Body of pancreas (tissue), 4 donors: Measurements from ENCODE around the gene SYNGR3. TPM values are rescaled to one million over a fixed set of nuclear protein-coding genes. Genes with fewer than 3 reads are reported as not detected.
A peak's percentile ranks its signal among the peaks of the same experiment; 100 is the strongest.

Experiments
- ATAC-seq: fragments of 150-250 bp; one replicate; pipeline ENCODE4 v1.9.1; 2016
- DNase-seq, 4 donors: peaks; one replicate each; pipeline ENCODE4 v3.0.0-alpha.2; 2019
- H3K27ac ChIP-seq, 4 donors: fragments of 200-600 bp; sonication (generic); 1 replicate in 3 of 4; 2 replicates in 1 of 4; pipeline versions ENCODE4 v1.5.1 to v1.6.1; 2016 to 2019; ENCODE audit warnings: mild to moderate bottlenecking in 1 of 4, mixed read lengths in 1 of 4, moderate library complexity in 1 of 4
- H3K27me3 ChIP-seq, 2 donors: fragments of 200-600 bp; sonication (generic); one replicate each; pipeline ENCODE4 v1.6.0; 2016; ENCODE audit warnings: mild to moderate bottlenecking in 1 of 2
- H3K36me3 ChIP-seq, 2 donors: fragments of 200-600 bp; sonication (generic); replicated peaks in 1 of 2; 2 replicates each; pipeline ENCODE4 v1.5.1; 2016; ENCODE audit warnings: low read depth in 2 of 2; ENCODE audit not compliant: insufficient read depth in 1 of 2
- H3K4me1 ChIP-seq: fragments of 200-600 bp; sonication (generic); one replicate; pipeline ENCODE4 v1.6.0; 2016
- H3K4me3 ChIP-seq, 2 donors: fragments of 200-600 bp; sonication (generic); 1 replicate in 1 of 2; 2 replicates in 1 of 2; pipeline ENCODE4 v1.5.1; 2016 to 2019
- H3K9me3 ChIP-seq, 3 donors: fragments of 200-600 bp; sonication (generic); 1 replicate in 2 of 3; 2 replicates in 1 of 3; pipeline ENCODE4 v1.5.1; 2016
- CTCF ChIP-seq, 7 experiments: fragments of 450-650 bp in 4 of 7; fragments of 200-600 bp in 3 of 7; sonication (generic) in 3 of 7; IDR thresholded peaks; one replicate each; pipeline ENCODE4 v1.5.1; 2016 to 2019; ENCODE audit warnings: antibody characterized with exemption in 7 of 7
- POLR2A ChIP-seq, 3 donors: fragments of 450-650 bp; IDR thresholded peaks; one replicate each; pipeline ENCODE4 v1.6.1; 2016; ENCODE audit warnings: antibody characterized with exemption in 3 of 3, mild to moderate bottlenecking in 2 of 3
- WGBS, 2 donors: methylation state at CpG; one replicate each; pipeline ENCODE4 v1.1.5; 2017; 5-methylcytosine and 5-hydroxymethylcytosine counted together
- intact Hi-C: fragments of 100-400 bp; cut with DNase I; formaldehyde crosslinking; loops from one replicate; pipeline ENCODE4 v1.15.1; 2023
- total RNA-seq, 2 donors: library from RNA; depleted of rRNA; stranded (reverse); fragments of >200 nt; gene quantifications; one replicate each; pipeline ENCODE4 v1.1.0, GENCODE V29; 2016

The SYNGR3 gene
- total RNA-seq, 2 donors from 2014 or later: 0.33 to 1.6 TPM

DNA sequence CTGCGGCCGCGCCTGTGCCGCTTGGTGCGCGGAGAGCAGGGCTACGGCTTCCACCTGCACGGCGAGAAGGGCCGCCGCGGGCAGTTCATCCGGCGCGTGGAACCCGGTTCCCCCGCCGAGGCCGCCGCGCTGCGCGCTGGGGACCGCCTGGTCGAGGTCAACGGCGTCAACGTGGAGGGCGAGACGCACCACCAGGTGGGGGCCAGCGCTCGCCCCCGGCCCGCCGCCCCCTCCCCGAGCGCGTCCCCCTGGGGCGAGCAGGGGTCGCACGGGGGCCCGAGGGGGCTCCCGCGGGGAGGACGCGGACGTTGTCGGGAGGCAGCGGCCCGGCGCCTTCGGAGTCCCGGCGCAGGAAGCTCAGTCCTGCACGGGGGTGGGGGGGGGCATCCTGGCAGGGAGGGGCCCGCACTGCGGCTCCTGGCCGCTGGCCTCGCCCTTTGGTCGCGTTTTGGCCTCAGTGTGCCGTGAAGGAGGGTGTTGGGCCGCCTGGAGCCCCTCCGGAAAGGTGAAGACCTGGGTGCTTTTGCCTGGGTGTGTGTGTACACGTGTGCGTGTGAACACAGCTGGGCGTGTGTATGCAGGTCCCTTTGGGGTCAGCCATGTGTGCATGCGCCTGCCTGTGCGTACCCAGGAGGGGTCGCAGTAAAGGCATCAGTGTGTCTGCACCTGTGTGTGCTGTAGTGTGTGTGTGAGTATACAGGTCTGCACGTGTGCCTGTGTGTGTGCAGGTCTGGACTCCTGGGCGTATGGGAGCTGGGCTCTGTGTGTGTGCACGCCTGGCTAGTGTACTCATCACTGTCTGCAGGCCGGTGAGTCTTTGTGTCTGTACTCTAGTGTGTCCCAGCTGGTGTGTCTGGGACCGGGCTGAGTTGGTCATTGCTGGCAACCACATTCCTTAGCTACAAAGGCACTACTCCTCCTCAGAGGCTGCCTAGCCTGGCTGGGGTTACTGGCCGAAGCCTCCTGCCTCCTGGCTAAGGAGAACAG, 37.5 kb downstream of the SYNGR3 start:
- intact Hi-C loops: loop anchor here (10.0 kb wide), 1 partner anchor 57 kb away; no protein-coding TSS in a partner anchor

DNA sequence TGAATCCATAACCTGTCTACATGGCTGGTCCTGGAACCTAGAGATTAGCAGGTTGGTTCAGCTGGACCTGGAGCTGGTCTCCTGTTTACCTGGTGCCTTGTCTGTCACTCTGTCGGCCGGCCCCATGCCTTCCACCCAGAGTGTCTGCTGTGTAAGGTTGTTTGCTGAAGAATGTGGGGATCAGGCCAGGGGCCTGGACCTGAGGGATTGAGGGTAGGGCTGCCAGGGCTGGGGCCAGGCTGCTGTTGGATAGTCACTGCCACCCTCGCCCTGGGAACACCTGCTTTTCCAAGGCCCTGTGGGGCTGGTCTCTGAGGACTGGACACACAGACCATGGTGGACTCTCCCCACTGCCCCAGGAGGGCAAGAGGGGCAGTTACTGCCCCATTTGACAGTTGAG, 38.4 kb downstream of the SYNGR3 start:
- H3K27me3 ChIP-seq: no peaks in the 10 kb centered on the region
- H3K4me3 ChIP-seq: no peak overlapping the region
- no peak for ATAC-seq
- 40% methylated on average over 3 of the region's 3 CpGs; no CpG with 5 or more reads in 1 of the 2 donors for WGBS, 2 donors
- DNase-seq: no peak
- peak overlapping the region in 1 of 4 donors; percentile 40 for H3K27ac ChIP-seq
- H3K4me1 ChIP-seq: peaks cover 29% of the 10 kb centered on the region
- intact Hi-C loops: loop anchor here (10.0 kb wide), 1 partner anchor 57 kb away; no protein-coding TSS in a partner anchor
- TF ChIP-seq POLR2A (IDR thresholded peaks at IDR 0.05) (no peak), CTCF (IDR thresholded peaks at IDR 0.05) (no peak)
- H3K9me3 ChIP-seq: no peaks in the 10 kb centered on the region
- H3K36me3 ChIP-seq: no peaks in the 10 kb centered on the region

More for the DNA sequence above, 37.5 kb downstream of the SYNGR3 start:
- peak; percentile 7 for ATAC-seq
- Histone ChIP-seq H3K36me3 (no peaks in the 10 kb centered on the region), H3K9me3 (no peaks in the 10 kb centered on the region), H3K27me3 (no peaks in the 10 kb centered on the region), H3K4me3 (peak overlapping the region in 1 of 2 donors; percentile 39), H3K27ac (peak overlapping the region in 2 of 4 donors; percentile 44 to 64), H3K4me1 (peaks cover 36% of the 10 kb centered on the region)
- WGBS, 2 donors: 8 to 37% methylated on average over 7 to 37 of the region's 76 CpGs
- no peak for DNase-seq
- TF ChIP-seq POLR2A (IDR thresholded peaks at IDR 0.05): no peak
- peak in 1 of 7 experiments; percentile 44 for TF ChIP-seq CTCF (IDR thresholded peaks at IDR 0.05)

- peaks cover 29% of the 10 kb centered on the region for H3K4me1 ChIP-seq
- no peaks in the 10 kb centered on the region for H3K27me3 ChIP-seq
- H3K36me3 ChIP-seq: no peaks in the 10 kb centered on the region
- intact Hi-C loops: loop anchor here (10.0 kb wide), 1 partner anchor 56 kb away; no protein-coding TSS in a partner anchor
- no peak overlapping the region for H3K4me3 ChIP-seq
- H3K9me3 ChIP-seq: no peaks in the 10 kb centered on the region
- TF ChIP-seq CTCF (IDR thresholded peaks at IDR 0.05) (no peak), POLR2A (IDR thresholded peaks at IDR 0.05) (no peak)
- no peak for ATAC-seq
- no peak for DNase-seq
- H3K27ac ChIP-seq: peak overlapping the region in 1 of 4 donors; percentile 17
- 69 to 73% methylated on average over 7 to 15 of the region's 18 CpGs for WGBS, 2 donors
Observed at GRCh38 chr16:2028620-2029220, 39.0 kb downstream of the SYNGR3 start.

- H3K4me1 ChIP-seq: peaks cover 27% of the 10 kb centered on the region
- H3K4me3 ChIP-seq: no peak overlapping the region
Observed at GRCh38 chr16:2029350-2029749, 39.6 kb downstream of the SYNGR3 start.

More at GRCh38 chr16:2029350-2029749, 39.6 kb downstream of the SYNGR3 start:
- intact Hi-C loops: loop anchor here (10.0 kb wide), 1 partner anchor 55 kb away; no protein-coding TSS in a partner anchor
- ATAC-seq: no peak
- TF ChIP-seq POLR2A (IDR thresholded peaks at IDR 0.05) (no peak), CTCF (IDR thresholded peaks at IDR 0.05) (no peak)
- Histone ChIP-seq H3K9me3 (no peaks in the 10 kb centered on the region), H3K27me3 (no peaks in the 10 kb centered on the region), H3K27ac (no peak overlapping the region), H3K36me3 (no peaks in the 10 kb centered on the region)
- DNase-seq: no peak
- WGBS, 2 donors: 82 to 83% methylated on average over 1 to 14 of the region's 22 CpGs
